Nephron progenitor cell (in vitro differentiated cells): Measurements from ENCODE around the gene PGBD4.

Source experiments
- DNase-seq: peaks from one replicate; pipeline ENCODE4 v3.0.0; 2021
- H3K27ac Mint-ChIP-seq: 2 replicates; pipeline ENCODE4 v1.8.0; 2021; ENCODE audit warnings: mild to moderate bottlenecking, moderate library complexity, mixed read lengths
- H3K27me3 Mint-ChIP-seq: 2 replicates; pipeline ENCODE4 v1.8.0; 2021; ENCODE audit warnings: mild to moderate bottlenecking, low read depth, mixed read lengths; ENCODE audit not compliant: poor library complexity
- H3K36me3 Mint-ChIP-seq: 2 replicates; pipeline ENCODE4 v1.8.0; 2021; ENCODE audit warnings: low read depth, mixed read lengths
- H3K4me1 Mint-ChIP-seq: 2 replicates; pipeline ENCODE4 v1.8.0; 2021; ENCODE audit warnings: mixed read lengths
- H3K4me3 Mint-ChIP-seq: 2 replicates; pipeline ENCODE4 v1.8.0; 2021; ENCODE audit warnings: mild to moderate bottlenecking, moderate library complexity, mixed read lengths
- H3K9me3 Mint-ChIP-seq: 2 replicates; pipeline ENCODE4 v1.8.0; 2021; ENCODE audit warnings: mild to moderate bottlenecking, moderate library complexity, mixed read lengths
- TF ChIP-seq, protein P1 (sequence below): fragments of 200-600 bp; sonication (generic); IDR thresholded peaks from 2 replicates; pipeline ENCODE4 v1.5.0; 2021; ENCODE audit warnings: antibody characterized with exemption

Gene PGBD4

DNA sequence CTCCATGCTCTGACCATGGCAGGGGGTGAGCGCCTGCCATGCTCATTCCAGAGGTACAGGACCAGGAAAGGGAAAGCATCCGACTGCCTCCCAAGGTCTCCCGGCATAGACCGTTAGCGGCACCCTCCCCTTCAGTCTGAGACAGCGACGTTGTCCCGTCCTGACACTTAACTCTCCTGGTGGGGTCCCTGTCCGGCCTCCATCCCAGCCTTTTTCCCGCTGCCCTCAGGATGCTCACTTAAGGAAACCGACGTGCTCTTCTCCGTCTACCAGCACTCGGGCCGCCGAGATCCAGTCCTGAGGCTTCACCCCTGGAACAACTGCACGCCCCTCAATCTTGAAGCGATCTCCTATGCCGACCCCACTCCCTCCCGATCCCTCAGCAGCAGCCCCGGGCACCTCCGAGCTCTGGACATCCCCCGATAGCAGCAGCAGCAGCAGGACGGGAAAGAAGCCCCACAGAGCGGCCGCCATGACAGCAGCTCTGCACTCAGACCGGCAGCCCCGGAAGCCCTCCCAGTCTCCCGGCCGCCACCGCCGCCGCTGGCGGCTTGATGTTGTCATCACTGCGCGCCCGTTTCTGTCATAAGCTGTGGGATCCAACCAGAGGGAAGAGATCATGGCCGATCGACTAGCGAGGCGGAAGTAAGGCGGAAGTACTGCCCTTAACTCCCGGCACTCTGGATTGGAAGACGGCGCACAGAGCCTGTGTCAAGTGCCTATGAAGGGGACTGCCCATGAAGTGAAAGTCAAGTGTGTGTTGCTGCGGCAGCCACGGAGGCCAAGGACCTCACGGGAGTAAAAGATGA, at the start of gene PGBD4, which contains the start of gene EMC7:
Gene PGBD4 (plus strand): TSS at position 718 of the 809 bp plus-strand sequence. CDS start 449 bp downstream, outside the sequence.
Gene EMC7 (minus strand): TSS at position 497 of the 809 bp plus-strand sequence. CDS start 23 bp downstream, at position 474.
- H3K27me3 Mint-ChIP-seq, result peaks cover 10% of the 10 kb centered on the region
- H3K27ac Mint-ChIP-seq, result peak within 1 kb of the TSS; percentile 99
- H3K4me1 Mint-ChIP-seq, result peaks cover 30% of the 10 kb centered on the region

GRCh38 chr15:34054081-34054707, 47.7 kb upstream of the PGBD4 start:
- Mint-ChIP-seq H3K27me3 (peaks cover 16% of the 10 kb centered on the region), H3K4me1 (no peaks in the 10 kb centered on the region), H3K4me3 (no peak overlapping the region), H3K27ac (no peak overlapping the region), H3K9me3 (peaks cover 51% of the 10 kb centered on the region), H3K36me3 (peaks cover 16% of the 10 kb centered on the region)
- DNase-seq, result no peak
- TF ChIP-seq, protein P1, sequence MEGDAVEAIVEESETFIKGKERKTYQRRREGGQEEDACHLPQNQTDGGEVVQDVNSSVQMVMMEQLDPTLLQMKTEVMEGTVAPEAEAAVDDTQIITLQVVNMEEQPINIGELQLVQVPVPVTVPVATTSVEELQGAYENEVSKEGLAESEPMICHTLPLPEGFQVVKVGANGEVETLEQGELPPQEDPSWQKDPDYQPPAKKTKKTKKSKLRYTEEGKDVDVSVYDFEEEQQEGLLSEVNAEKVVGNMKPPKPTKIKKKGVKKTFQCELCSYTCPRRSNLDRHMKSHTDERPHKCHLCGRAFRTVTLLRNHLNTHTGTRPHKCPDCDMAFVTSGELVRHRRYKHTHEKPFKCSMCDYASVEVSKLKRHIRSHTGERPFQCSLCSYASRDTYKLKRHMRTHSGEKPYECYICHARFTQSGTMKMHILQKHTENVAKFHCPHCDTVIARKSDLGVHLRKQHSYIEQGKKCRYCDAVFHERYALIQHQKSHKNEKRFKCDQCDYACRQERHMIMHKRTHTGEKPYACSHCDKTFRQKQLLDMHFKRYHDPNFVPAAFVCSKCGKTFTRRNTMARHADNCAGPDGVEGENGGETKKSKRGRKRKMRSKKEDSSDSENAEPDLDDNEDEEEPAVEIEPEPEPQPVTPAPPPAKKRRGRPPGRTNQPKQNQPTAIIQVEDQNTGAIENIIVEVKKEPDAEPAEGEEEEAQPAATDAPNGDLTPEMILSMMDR, result no peak

More for the DNA sequence above, at the start of gene PGBD4, which contains the start of gene EMC7:
- TF ChIP-seq, protein P1, result no peak
- DNase-seq, result peak; percentile 98
- Mint-ChIP-seq H3K9me3 (peaks cover 16% of the 10 kb centered on the region), H3K4me3 (peak within 1 kb of the TSS; percentile 100), H3K36me3 (peaks cover 17% of the 10 kb centered on the region)

DNA sequence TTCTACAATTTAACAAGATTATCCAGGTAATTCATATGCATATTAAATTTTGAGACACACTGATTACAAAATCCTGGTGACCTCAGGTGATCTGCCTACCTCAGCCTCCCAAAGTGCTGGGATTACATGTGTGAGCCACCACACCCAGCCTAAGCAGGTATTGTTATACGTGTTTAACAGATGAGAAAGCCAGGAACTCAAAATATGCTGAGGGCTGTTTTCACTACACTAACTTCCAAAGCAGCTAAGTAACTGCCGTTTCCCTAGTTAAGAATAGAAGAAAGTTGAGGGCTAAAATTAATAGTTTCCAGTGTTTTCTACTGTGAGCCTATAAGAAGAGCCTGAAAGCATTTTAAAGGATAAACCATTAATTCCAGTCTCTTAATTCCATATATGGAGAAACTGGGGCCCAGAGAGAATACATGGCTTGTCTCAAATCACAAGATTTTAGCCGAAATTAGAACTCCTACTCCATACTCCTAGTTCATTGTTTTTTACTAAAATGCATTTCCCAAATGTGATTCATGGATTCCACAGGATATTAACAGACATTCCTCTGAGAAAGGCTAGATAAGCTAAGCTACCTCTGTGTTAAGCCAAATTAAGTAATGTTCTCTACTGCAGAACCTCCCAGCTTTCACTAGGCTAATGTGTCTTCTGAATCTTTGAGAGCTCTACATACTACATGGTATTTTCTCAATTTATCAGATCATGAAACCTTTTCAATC, 45.9 kb upstream of the PGBD4 start:
- TF ChIP-seq, protein P1, result no peak
- Mint-ChIP-seq H3K27ac (no peak overlapping the region), H3K9me3 (peaks cover 33% of the 10 kb centered on the region), H3K27me3 (peaks cover 13% of the 10 kb centered on the region), H3K4me1 (no peaks in the 10 kb centered on the region), H3K4me3 (no peak overlapping the region), H3K36me3 (peaks cover 3% of the 10 kb centered on the region)
- DNase-seq, result no peak

DNA sequence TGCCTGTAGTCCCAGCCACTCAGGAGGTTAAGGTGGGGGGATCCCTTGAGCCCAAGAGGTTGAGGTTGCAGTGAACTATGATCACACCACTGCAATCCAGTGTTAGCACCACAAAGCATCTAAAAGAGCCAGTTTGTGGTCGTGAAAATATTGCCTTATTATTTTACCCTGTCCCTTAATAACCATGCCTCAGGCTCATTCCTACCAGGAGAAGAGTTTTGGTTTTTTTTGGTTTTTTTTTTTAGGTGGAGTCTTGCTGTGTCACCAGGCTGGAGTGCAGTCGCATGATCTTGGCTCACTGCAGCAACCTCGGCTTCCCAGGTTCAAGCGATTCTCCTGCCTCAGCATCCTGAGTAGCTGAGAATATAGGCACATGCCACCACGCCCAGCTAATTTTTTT, 45.0 kb upstream of the PGBD4 start:
- Mint-ChIP-seq H3K27me3 (peaks cover 8% of the 10 kb centered on the region), H3K36me3 (no peaks in the 10 kb centered on the region), H3K27ac (no peak overlapping the region), H3K9me3 (peaks cover 24% of the 10 kb centered on the region), H3K4me1 (no peaks in the 10 kb centered on the region), H3K4me3 (no peak overlapping the region)
- TF ChIP-seq, protein P1, result no peak
- no peak for DNase-seq

GRCh38 chr15:34059476-34059875, 42.4 kb upstream of the PGBD4 start:
- Mint-ChIP-seq H3K36me3 (no peaks in the 10 kb centered on the region), H3K27ac (no peak overlapping the region)
- DNase-seq, result no peak

More at GRCh38 chr15:34059476-34059875, 42.4 kb upstream of the PGBD4 start:
- Mint-ChIP-seq H3K9me3 (peaks cover 1% of the 10 kb centered on the region), H3K4me1 (no peaks in the 10 kb centered on the region), H3K4me3 (no peak overlapping the region), H3K27me3 (peaks cover 7% of the 10 kb centered on the region)
- TF ChIP-seq, protein P1, result no peak
